Activated B cell treated with CpG ODN at 0.5 μM for 24 hours (primary cell): ENCODE data around the gene VPS16. TPM values are rescaled to one million over a fixed set of nuclear protein-coding genes. Genes with fewer than 3 reads are reported as not detected.
"Not testable (repeated sequence)": the region's sequence is repeated elsewhere in the genome, so short reads cannot be mapped to it uniquely, and the experiment has no call there.

Source experiments
- ATAC-seq: fragments of 200-7000 bp; cut with Tn5 transposase; one replicate; pipeline ENCODE4 v1.10.0; 2021; ENCODE audit warnings: low read depth, mild to moderate bottlenecking, moderate library complexity
- CTCF ChIA-PET: fragments of 350-600 bp; sonication (Branson Sonifier 250); formaldehyde crosslinking; loops from one replicate; lab custom pipeline; 2021; ENCODE audit warnings: antibody characterized with exemption; lab: Charles Lee
- POLR2A ChIA-PET: fragments of 350-600 bp; sonication (Branson Sonifier 250); formaldehyde crosslinking; loops from one replicate; lab custom pipeline; 2021; ENCODE audit warnings: antibody characterized with exemption; lab: Charles Lee
- DNase-seq: peaks from one replicate; pipeline ENCODE4 v3.0.0; 2022
- H3K27ac Mint-ChIP-seq: one replicate; pipeline ENCODE4 v1.8.0; 2020; ENCODE audit warnings: mixed read lengths
- H3K27me3 Mint-ChIP-seq: one replicate; pipeline ENCODE4 v1.8.0; 2021; ENCODE audit warnings: mixed read lengths
- H3K36me3 Mint-ChIP-seq: one replicate; pipeline ENCODE4 v1.8.0; 2021; ENCODE audit warnings: low read depth, mixed read lengths
- H3K4me1 Mint-ChIP-seq: one replicate; pipeline ENCODE4 v1.8.0; 2021; ENCODE audit warnings: mixed read lengths
- H3K4me3 Mint-ChIP-seq: one replicate; pipeline ENCODE4 v1.8.0; 2020; ENCODE audit warnings: mild to moderate bottlenecking, mixed read lengths
- H3K9me3 Mint-ChIP-seq: one replicate; pipeline ENCODE4 v1.8.0; 2020; ENCODE audit warnings: mixed read lengths
- CTCF ChIP-seq: fragments of 200-600 bp; IDR thresholded peaks from one replicate; pipeline ENCODE4 v1.8.0; 2022; ENCODE audit warnings: antibody characterized with exemption, mild to moderate bottlenecking
- intact Hi-C: fragments of 100-400 bp; cut with micrococcal nuclease; formaldehyde crosslinking; loops from one replicate; pipeline ENCODE4 v1.15.1; 2024
- total RNA-seq: library from RNA; stranded (reverse); gene quantifications from 2 replicates; pipeline ENCODE4 v1.2.3, GENCODE V29; 2022

The VPS16 gene
- total RNA-seq, 1 donor from 2014 or later: 54.7 TPM

GRCh38 chr20:2829376-2829775, 11.2 kb upstream of the VPS16 start:
- no peak for TF ChIP-seq CTCF
- Mint-ChIP-seq H3K9me3 (no peaks in the 10 kb centered on the region), H3K27ac (no peak overlapping the region), H3K36me3 (no peaks in the 10 kb centered on the region), H3K27me3 (peaks cover 25% of the 10 kb centered on the region), H3K4me1 (peaks cover 11% of the 10 kb centered on the region), H3K4me3 (no peak overlapping the region)
- ATAC-seq: no peak
- POLR2A ChIA-PET: no interaction called here
- CTCF ChIA-PET: no interaction called here
- intact Hi-C loops: no loop called here
- DNase-seq: no peak

- ATAC-seq, H3K9me3 Mint-ChIP-seq, H3K36me3 Mint-ChIP-seq, H3K27ac Mint-ChIP-seq, H3K4me3 Mint-ChIP-seq, DNase-seq, CTCF ChIA-PET, POLR2A ChIA-PET, intact Hi-C loops: not testable (repeated sequence)
- peaks cover 11% of the 10 kb centered on the region for H3K4me1 Mint-ChIP-seq
- H3K27me3 Mint-ChIP-seq: peaks cover 20% of the 10 kb centered on the region
Measured at GRCh38 chr20:2831206-2831605, 9.3 kb upstream of the VPS16 start.

GRCh38 chr20:2833761-2834160, 6.8 kb upstream of the VPS16 start:
- Mint-ChIP-seq H3K36me3 (peaks cover 13% of the 10 kb centered on the region), H3K9me3 (no peaks in the 10 kb centered on the region), H3K27me3 (peaks cover 3% of the 10 kb centered on the region), H3K4me3 (no peak overlapping the region), H3K27ac (no peak overlapping the region), H3K4me1 (peaks cover 17% of the 10 kb centered on the region)
- DNase-seq (no peak), ATAC-seq (no peak)
- ChIA-PET POLR2A (no interaction called here), CTCF (interaction anchor here (0.7 kb wide), 1 partner anchor 33 kb away, joined by 3 read pairs; no protein-coding TSS in a partner anchor)
- intact Hi-C loops: no loop called here
- TF ChIP-seq CTCF: no peak

GRCh38 chr20:2834401-2835110, 6.0 kb upstream of the VPS16 start:
- POLR2A ChIA-PET: no interaction called here
- no peaks in the 10 kb centered on the region for H3K27me3 Mint-ChIP-seq
- no peak for TF ChIP-seq CTCF
- H3K9me3 Mint-ChIP-seq: no peaks in the 10 kb centered on the region
- peaks cover 13% of the 10 kb centered on the region for H3K36me3 Mint-ChIP-seq
- no peak for ATAC-seq
- intact Hi-C loops: no loop called here
- H3K4me1 Mint-ChIP-seq: peaks cover 23% of the 10 kb centered on the region
- H3K4me3 Mint-ChIP-seq: no peak overlapping the region
- DNase-seq: no peak
- H3K27ac Mint-ChIP-seq: no peak overlapping the region
- CTCF ChIA-PET: no interaction called here

GRCh38 chr20:2835331-2835796, 5.2 kb upstream of the VPS16 start:
- no peaks in the 10 kb centered on the region for H3K27me3 Mint-ChIP-seq
- intact Hi-C loops: no loop called here
- no peak overlapping the region for H3K27ac Mint-ChIP-seq
- peaks cover 26% of the 10 kb centered on the region for H3K4me1 Mint-ChIP-seq
- no peak for ATAC-seq
- no peak for TF ChIP-seq CTCF
- peaks cover 13% of the 10 kb centered on the region for H3K36me3 Mint-ChIP-seq
- POLR2A ChIA-PET: no interaction called here
- no peaks in the 10 kb centered on the region for H3K9me3 Mint-ChIP-seq
- DNase-seq: no peak
- no peak overlapping the region for H3K4me3 Mint-ChIP-seq
- CTCF ChIA-PET: no interaction called here
